ENCODE data around the gene COL9A3.

The COL9A3 gene

GRCh38 chr20:62828511-62829230 is 11.8 kb downstream of the COL9A3 start:
- no peak for DNase-seq (ENCODE audit: low read depth)
- H3K4me3 ChIP-seq (ENCODE audit: control insufficient read depth, low read depth, low read length) = no peak overlapping the region
- no peak for TF ChIP-seq CTCF (conservative IDR thresholded peaks at IDR 0.05; ENCODE audit: control insufficient read depth, insufficient read depth, low read depth, low read length)

GRCh38 chr20:62829231-62830230 is 12.7 kb downstream of the COL9A3 start:
- no peak for DNase-seq (ENCODE audit: low read depth)
- no peak for TF ChIP-seq CTCF (conservative IDR thresholded peaks at IDR 0.05; ENCODE audit: control insufficient read depth, insufficient read depth, low read depth, low read length)
- no peak overlapping the region for H3K4me3 ChIP-seq (ENCODE audit: control insufficient read depth, low read depth, low read length)

- no peak for DNase-seq (ENCODE audit: low read depth)
- no peak for TF ChIP-seq CTCF (conservative IDR thresholded peaks at IDR 0.05; ENCODE audit: control insufficient read depth, insufficient read depth, low read depth, low read length)
- H3K4me3 ChIP-seq (ENCODE audit: control insufficient read depth, low read depth, low read length) = no peak overlapping the region
Measured at GRCh38 chr20:62830251-62830650, 13.4 kb downstream of the COL9A3 start.

- no peak overlapping the region for H3K4me3 ChIP-seq (ENCODE audit: control insufficient read depth, low read depth, low read length)
- no peak for TF ChIP-seq CTCF (conservative IDR thresholded peaks at IDR 0.05; ENCODE audit: control insufficient read depth, insufficient read depth, low read depth, low read length)
- no peak for DNase-seq (ENCODE audit: low read depth)
Measured at GRCh38 chr20:62830821-62831220, 14.0 kb downstream of the COL9A3 start.

GRCh38 chr20:62831361-62831788 is 14.5 kb downstream of the COL9A3 start:
- DNase-seq (ENCODE audit: low read depth) = no peak
- TF ChIP-seq CTCF (conservative IDR thresholded peaks at IDR 0.05; ENCODE audit: control insufficient read depth, insufficient read depth, low read depth, low read length) = no peak
- H3K4me3 ChIP-seq (ENCODE audit: control insufficient read depth, low read depth, low read length) = no peak overlapping the region

- H3K4me3 ChIP-seq (ENCODE audit: control insufficient read depth, low read depth, low read length) = no peak overlapping the region
- no peak for DNase-seq (ENCODE audit: low read depth)
- no peak for TF ChIP-seq CTCF (conservative IDR thresholded peaks at IDR 0.05; ENCODE audit: control insufficient read depth, insufficient read depth, low read depth, low read length)
Measured at GRCh38 chr20:62831854-62832211, 15.0 kb downstream of the COL9A3 start.
